Dermis blood vessel endothelial cell (primary cell): ENCODE data around the gene SPPL3. TPM values are rescaled to one million over a fixed set of nuclear protein-coding genes. Genes with fewer than 3 reads are reported as not detected.
"Not testable (repeated sequence)": the region's sequence is repeated elsewhere in the genome, so short reads cannot be mapped to it uniquely, and the experiment has no call there.

Experiments
- DNase-seq: peaks from one replicate; pipeline ENCODE4 v3.0.0; 2010
- total RNA-seq: library from RNA; depleted of rRNA; stranded (reverse); fragments of >200 nt; gene quantifications from 2 replicates; pipeline ENCODE4 v1.2.3, GENCODE V29; 2014

SPPL3 gene
- total RNA-seq, 1 donor from 2014 or later: 5.6 TPM

DNA sequence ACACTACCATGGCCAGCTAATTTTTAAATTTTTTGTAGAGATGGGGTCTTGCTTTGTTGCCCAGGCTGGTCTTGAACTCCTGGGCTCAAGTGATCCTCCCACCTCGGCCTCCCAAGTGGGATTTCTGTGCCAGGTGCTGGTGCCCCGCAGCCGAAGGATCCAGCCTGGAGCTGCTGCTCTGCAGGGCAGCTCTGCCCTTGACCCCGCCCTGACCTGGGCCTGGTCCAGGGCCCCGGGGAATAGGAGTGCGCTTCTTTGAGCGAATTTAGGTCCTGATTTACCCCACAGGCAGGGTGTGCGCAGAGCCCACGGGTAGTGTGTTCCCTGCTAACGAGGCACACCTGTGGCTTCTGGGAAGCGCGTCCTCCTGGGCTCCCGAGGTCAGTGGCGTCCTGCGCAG is 163.3 kb downstream of the SPPL3 start:
- DNase-seq: no peak

DNA sequence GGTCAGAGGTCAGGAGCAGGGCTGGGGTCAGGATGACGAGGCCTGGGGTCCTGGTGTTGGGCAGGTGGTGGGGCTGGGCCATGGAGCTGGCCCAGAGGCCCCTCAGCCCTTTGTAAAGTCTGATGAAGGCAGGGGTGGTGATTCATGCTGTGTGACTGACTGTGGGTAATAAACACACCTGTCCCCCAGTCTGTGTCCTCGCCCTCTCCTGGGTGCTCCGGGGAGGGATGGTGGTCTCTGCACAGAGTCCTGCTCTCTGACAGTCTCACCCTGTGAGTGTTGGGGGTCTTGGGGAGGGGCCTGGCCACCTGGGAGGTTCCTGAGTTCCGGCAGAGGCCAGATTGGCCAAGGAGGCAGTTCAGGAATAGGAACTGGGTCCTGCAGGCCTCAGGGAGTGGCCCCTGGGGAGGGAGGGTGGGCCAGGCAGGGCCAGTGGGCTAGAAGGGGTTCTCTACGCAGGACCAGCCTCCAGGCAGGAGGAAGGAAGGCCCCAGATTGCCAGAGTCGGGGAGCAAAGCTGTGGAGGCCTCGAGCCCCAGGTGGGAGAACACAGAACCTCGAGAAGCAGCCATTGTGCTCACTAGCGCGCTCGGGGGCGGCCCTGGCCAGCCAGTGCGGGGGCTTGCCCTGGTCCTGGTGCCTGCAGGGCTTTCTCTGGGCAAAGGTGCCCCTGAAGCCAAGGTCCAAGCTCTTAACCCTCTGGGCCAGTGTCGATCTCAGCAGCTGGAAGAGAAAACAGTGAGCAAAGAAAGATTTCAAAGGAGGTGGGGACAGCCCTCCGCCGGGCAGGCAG is 164.1 kb downstream of the SPPL3 start:
- no peak for DNase-seq

DNA sequence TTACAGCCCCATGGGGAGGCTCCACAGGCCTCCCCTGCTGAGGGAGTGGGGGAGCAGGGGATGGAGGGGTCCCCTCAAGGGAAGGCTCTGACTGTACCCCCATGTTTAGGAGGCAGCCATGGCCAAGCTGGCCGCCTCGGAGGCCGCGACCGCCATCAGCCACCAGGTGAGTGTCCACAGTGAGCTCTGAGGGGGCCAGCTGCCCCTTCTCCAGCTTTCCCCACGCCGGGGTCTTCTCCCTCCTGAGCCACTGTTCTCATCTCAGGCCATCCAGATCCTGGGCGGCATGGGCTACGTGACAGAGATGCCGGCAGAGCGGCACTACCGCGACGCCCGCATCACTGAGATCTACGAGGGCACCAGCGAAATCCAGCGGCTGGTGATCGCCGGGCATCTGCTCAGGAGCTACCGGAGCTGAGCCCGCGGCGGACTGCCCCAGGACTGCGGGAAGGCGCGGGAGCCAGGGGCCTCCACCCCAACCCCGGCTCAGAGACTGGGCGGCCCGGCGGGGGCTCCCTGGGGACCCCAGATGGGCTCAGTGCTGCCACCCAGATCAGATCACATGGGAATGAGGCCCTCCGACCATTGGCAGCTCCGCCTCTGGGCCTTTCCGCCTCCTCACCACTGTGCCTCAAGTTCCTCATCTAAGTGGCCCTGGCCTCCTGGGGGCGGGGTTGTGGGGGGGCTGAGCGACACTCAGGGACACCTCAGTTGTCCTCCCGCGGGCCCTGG is 165.0 kb downstream of the SPPL3 start:
- DNase-seq: no peak

DNA sequence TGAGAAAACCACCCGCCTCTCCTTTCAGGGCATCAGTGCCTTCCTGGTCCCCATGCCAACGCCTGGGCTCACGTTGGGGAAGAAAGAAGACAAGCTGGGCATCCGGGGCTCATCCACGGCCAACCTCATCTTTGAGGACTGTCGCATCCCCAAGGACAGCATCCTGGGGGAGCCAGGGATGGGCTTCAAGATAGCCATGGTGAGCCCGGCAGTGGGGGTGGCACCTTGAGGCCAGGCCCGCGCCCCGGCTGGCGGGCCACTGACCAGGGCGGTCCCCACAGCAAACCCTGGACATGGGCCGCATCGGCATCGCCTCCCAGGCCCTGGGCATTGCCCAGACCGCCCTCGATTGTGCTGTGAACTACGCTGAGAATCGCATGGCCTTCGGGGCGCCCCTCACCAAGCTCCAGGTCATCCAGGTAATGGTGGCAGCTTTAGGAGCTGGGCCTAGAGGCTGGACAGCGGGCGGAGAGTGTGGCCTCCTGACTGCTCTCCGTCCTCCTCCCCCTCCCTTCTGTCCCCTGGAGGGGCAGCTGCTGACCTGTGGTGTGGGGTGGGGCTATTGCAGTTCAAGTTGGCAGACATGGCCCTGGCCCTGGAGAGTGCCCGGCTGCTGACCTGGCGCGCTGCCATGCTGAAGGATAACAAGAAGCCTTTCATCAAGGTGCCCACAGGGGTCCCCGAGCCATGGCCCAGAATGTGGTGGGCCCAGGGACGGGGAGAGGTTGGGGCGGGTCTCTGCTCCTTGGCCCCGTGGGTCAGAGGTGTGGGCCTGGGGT is 165.7 kb downstream of the SPPL3 start:
- DNase-seq: no peak

DNA sequence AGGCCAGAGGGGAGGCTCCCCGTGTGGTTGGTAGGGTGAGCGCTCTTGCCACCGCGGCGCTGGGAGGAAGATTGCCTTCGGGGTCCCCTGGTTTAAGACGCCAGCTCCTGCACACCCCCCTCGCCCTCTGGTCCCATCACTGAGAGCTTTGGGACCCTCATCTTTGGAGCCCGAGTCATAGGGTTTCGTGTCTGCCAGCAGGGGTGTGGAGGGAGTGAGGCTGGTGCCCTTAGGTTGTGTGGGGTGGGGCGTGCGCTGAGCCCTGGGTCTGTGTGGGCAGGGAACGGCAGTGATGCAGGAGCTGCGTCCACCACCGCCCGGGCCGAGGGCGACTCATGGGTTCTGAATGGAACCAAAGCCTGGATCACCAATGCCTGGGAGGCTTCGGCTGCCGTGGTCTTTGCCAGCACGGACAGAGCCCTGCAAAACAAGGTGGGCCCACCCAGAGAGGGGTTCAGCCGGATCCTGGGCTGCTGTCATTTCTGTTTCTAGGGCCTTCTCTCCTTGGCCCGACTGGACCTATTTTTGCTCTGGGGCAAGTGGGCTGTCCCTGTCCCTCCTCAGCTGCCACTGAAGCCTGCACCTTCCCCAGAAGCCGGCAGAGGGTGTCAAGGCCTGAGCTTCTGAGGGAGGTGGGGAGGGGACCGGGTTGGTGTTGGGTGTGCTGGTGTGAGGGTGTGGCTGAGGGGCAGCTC is 166.5 kb downstream of the SPPL3 start:
- peak; percentile 41 for DNase-seq

DNA sequence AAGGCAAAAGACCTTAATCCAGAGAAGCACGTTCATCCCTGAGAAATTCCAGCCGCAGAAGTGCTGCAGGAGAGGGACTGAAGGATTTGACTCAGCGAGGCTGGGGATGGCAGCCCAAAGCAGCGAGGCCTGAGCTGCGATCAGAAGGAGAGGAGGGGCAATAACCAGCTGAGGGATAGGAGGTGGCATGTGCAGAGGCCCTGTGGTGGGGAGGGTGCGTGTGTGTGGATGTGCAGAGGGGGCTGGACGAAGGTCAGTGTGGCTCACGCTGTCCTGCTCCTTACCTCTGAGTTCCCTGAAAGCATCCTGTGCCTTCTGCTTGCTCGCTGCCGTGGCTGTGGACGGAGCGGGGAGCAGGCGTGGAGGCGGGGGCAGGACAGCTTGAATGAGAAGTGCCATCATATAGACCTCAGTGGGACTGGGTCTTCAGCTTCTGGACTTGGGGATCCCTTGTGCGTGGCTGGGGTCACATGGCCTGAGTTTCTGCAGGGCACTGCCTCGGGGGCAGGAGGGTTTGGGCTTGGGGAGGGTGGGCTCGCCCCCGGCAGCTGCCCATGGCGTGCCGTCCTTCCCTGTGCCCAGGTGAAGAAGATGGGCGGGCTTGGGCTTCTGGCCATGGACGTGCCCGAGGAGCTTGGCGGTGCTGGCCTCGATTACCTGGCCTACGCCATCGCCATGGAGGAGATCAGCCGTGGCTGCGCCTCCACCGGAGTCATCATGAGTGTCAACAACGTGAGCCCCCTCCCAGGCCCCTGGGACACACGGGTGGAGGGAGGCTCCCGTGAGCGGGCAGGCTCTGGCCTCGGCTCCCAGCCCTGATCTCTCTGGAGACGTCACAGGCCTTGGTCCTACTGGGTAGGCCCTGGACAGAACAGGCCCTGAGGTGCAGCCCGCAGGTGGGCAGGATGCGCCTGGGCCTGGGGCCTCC is 167.5 kb downstream of the SPPL3 start:
- no peak for DNase-seq

DNA sequence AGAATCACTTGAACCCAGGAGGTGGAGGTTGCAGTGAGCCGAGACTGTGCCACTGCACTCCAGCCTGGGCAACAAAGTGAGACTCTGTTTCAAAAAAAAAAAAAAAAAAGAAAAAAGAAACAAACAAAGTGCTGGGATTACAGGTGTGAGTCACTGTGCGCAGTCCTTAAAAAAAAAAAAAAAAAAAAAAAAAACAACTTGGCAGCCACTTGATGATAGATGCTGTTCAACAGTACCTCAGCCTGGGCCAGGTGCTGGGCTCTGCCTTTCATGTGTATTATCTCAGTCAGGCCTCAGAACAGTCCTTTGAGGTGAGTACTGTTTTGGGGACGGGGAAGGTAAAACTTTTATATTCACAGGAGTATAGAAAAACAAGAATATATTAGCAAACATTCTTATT is 169.0 kb downstream of the SPPL3 start:
- no peak for DNase-seq

DNA sequence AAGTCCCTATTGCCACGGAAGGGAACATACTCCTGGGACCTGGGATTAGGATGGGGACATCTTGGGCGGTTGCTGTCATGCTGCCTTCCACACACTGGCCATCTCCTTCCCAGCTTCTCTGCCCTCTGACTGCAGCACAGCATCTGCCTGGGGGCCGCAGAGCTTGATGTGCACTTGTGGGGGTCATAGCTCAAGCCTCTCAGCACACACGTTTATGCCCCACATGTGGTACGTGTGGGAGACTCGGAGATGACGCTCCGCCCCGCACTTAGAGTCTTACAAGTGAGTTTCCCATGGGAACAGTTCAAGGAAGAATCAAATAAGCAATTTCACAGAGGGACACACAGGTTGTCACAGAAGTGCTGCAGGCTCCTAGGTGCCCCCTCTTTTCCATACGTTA is 169.9 kb downstream of the SPPL3 start:
- no peak for DNase-seq

DNA sequence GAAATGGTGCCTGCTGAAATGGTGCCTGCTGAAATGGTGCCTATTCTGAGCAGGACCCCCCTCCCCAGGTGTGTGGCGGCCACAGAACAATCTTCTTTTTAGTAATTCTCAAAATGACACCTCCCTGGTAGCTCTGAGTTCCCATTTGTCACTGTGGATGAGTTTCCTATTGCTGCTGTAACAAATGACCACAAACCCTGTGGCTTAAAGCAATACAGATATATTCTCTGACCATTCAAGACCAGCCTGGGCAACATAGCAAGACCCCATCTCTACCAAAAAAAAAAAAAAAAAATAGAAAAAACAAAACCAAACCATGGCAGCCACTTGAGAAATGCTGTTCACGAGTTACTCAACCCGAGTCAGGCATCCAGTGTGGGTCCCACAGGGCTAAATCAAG is 170.6 kb downstream of the SPPL3 start:
- no peak for DNase-seq

DNA sequence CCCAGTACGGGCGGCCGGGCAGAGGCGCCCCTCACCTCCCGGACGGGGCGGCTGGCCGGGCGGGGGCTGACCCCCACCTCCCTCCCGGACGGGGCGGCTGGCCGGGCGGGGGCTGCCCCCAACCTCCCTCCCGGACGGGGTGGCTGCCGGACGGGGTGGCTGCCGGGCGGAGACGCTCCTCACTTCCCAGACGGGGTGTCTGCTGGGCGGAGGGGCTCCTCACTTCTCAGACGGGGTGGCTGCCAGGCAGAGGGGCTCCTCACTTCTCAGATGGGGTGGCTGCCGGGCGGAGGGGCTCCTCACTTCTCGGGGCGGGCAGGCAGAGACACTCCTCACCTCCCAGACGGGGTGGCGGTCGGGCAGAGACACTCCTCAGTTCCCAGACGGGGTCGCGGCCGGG is 172.0 kb downstream of the SPPL3 start:
- DNase-seq: not testable (repeated sequence)

DNA sequence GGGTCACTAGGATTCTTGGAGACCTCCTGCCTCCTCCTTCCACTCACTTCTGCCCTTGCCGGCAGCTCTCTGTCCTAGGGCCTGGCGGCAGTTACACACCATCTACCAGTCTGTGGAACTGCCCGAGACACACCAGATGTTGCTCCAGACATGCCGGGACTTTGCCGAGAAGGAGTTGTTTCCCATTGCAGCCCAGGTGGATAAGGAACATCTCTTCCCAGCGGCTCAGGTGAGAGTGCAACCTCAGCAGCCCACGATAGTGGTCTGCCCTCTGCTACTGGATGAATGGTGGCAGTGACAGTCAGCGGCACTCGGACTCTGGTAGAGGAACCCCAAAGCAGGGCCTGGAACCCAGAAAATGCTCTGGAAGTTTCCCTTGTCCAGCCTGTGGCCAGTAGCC is 177.2 kb downstream of the SPPL3 start:
- DNase-seq: no peak

DNA sequence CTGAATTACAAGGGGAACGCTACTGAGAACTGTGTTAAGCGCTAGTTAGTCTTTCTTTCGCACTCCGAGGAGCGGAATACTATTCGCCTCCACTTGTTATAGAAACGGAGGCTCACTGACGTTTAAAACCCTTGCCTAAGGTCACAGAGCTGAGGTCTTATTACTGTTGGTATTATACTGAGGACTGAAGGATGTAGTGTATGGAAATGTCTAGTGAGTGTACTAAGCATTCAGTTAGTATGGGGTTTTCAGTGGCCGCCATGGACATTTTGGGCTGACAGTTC is 177.7 kb downstream of the SPPL3 start:
- DNase-seq: no peak

DNA sequence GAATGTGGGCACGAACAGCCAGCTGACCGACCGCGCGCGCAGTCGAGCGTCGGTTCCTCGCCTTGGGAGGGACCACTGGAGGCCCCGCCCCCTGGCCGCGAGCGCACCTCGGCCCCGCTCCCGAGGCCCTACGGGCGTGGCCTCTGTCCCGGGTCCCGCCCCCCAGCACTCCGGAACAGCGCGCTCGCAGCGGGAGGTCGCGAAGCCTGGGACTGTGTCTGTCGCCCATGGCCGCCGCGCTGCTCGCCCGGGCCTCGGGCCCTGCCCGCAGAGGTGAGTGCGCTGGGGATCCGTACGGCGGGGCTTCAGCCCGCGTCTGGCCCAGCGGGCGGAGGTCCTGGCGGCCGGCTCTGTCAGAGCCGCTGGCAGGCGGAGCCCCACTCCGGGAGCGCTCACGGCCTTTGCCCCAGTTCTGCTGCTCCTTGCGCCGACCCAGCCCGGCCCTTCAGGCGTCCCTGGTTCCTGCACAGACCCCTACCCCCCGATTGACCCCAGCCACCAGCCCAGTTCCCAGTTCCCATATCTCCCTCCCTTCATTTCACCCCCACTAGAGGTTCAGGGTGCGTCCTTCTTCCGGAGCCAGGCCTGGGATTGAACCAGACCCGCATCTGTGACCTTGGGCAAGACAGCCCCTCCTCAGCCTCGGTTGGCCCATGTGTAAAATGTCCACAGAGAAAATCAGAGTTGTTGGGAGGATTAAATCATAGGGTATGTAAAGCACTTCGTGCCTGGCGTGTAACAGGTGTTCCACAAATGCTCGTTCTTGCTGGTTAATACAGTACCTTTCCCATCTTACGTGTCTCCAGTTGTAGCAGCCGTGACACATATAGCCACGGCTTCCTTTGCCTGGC is 178.3 kb downstream of the SPPL3 start, which contains the start of gene ACADS:
TSS of gene ACADS (plus strand) at position 168 of the 851 bp plus-strand sequence. CDS start at position 228, 60 bp downstream.
- DNase-seq: peak; percentile 86

DNA sequence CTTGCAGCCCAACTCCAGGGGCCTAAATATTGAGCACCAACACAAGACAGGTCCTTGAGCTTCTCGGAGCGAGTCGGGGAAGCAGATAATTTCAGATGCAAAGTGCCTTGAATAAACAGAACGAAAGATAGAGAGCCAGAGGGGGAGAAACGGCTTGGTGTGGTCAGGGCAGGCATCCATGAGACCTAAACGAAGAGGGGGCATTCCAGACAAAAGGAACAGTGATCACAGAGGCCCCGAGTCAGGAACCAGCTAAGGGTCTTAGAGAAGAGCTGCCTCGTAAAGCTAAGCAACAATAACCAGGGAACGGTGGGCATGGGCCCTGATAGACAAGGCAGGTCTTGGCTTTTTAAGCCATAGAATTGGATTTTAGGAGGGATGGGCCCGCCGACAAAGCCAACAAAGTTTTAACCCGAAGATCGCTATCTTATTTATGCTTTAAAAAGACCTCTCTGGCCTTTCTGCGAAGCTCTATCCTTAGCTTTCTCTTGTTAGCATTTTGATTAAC is 179.0 kb downstream of the SPPL3 start:
- no peak for DNase-seq

DNA sequence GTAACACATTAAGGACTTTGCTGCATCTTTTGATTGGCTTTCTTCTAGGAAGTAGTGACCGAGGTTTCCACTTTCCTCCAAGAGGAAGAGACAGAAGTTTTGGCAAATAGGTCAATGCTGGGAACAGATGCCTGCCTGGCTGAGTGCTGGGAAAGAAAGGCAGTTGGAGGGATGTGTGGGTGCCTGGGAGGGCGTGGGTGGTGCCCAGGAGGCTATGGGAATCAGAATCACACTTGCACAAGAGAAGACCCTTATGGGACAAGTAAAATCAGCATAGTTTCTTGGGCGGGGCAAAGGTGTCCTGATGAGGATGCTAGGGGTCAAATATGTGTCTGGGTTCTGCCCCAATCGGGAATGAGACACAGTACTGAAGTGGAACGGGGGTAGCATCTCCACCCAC is 179.4 kb downstream of the SPPL3 start:
- no peak for DNase-seq

DNA sequence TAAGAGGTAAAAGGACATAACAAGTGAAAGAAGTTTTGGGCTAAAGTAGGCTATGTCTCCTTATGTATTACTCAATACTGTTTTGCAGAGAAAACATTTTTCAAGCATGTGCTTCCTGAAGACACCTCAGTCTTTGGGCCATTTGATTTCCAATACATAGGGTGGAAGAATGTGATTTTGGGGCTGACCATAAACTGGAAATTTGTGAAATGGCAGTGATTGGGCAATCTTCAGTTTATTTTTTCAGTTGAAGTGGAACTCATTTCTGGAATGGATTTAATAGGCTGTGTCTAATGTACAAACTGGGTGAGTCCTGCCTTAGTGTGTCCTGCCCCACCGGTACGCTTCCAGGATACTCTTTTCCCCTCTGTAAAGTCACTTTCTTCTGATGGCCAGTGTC is 181.4 kb downstream of the SPPL3 start:
- no peak for DNase-seq

DNA sequence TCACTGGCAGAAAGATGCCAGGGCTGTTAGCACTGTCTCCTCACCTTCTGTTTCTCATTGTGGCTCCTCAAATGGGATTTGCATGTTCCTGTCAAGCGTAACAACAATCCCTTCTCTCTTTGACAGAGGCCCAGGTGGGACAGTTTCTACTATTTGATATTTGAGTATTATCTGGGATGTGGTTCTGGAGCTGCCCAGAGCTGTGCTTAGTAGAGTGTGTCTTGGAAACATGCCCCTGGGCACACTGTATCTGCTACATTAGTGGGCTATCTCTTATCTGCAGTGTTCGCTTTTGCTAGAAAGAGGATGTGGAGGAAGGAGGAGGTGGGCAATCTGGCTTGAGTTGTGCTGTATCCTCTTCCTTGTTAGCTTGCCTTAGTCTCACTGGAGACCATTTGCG is 182.3 kb downstream of the SPPL3 start:
- DNase-seq: no peak

DNA sequence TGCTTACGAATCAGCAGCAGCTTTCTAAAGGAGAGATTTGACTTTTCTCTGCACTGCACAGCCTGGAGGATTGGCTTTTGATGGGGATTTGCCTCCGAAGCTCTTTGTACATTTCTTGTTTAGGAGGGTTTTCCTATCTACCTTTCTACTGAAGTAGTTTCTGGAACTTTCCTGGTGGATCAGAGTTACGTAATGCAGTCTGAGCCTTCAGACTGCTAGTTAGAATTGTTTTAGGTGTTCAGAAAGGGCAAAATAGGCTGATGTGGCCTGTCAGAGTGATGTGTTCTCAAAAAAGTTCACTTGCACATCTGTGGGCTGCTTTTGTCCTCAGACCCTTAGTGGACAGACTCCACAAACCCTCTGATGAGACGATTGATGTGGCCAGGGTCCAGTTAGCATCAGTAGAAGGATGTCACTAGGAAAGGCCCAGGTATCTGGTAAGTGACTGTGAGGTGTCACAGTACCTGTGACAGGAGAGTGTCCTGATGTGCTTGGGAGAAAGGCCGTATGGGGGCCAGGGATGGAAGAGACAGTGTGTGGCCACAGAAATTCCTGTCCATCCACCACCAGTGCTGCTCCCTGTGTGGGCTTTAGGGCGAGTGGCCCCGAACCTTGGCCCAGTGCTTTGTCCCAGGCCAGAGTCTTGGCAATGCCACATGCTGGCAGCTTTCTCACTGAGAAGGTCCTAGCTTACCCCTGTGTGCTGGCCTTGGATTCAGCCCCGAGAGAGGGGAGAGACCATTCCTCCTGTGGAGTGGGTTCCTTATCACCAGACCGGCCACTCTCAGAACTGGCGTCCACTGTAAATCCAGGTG is 183.0 kb downstream of the SPPL3 start:
- no peak for DNase-seq

DNA sequence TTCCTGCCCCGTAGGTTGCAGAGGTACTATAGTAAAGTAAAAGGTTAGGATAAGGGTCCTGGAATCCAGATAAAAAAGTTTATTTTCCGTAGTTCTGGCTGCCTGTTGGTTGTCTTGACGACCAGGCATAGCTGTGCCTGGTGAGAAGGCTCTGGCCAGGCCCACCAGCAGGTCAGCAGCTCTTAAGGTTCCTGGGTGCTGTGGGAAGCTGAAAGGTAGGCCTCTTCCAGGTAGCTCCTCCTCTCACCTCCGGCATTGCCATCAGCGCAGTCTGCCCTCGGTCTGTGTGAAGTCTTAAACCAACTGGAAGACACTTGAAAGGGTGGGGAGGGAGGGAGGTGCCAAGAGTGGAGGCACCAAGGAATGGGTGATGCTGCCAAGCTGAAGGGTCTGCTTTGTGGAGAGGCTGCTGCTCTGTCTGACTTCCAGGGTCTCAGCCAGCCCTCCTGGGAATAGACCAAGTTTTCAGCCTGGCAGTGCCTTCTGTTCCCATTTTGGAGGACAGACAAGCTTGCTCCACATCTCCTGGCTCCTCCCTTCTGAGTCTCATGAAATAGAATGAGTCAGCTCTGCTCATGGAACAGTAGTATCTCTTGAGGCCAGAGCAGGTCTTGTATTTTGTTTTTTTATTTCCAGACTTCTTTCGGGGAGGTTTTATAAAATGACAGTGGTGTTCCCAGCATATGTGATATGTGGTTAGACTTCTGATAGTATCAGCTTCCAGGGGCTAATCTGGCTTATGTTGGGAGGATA is 183.7 kb downstream of the SPPL3 start:
- no peak for DNase-seq
